Karpas-422 (cell line): ENCODE results near the gene LACC1. TPM values are rescaled to one million over a fixed set of nuclear protein-coding genes. Genes with fewer than 3 reads are reported as not detected.
A peak's percentile ranks its signal among the peaks of the same experiment; 100 is the strongest.

ENCODE experiments used
- DNase-seq: peaks from one replicate; pipeline ENCODE4 v3.0.0-alpha.2; 2015
- H2AFZ ChIP-seq: fragments of 200-600 bp; sonication (generic); 2 replicates; pipeline ENCODE4 v1.6.1; 2014; ENCODE audit warnings: antibody characterized with exemption, low read length, mixed read lengths
- H3K27ac ChIP-seq: fragments of 200-600 bp; sonication (generic); 2 replicates; pipeline ENCODE4 v1.5.1; 2014; ENCODE audit warnings: mild to moderate bottlenecking, low read length, moderate library complexity
- H3K27me3 ChIP-seq: fragments of 200-600 bp; sonication (generic); 2 replicates; pipeline ENCODE4 v1.6.1; 2014; ENCODE audit warnings: low read length, mixed read lengths
- H3K36me3 ChIP-seq: fragments of 200-600 bp; sonication (generic); 2 replicates; pipeline ENCODE4 v1.6.1; 2014; ENCODE audit warnings: low read length, mixed read lengths; ENCODE audit not compliant: insufficient read depth
- H3K4me1 ChIP-seq: fragments of 200-600 bp; sonication (generic); 2 replicates; pipeline ENCODE4 v1.6.1; 2014; ENCODE audit warnings: mild to moderate bottlenecking, low read length, mixed read lengths
- H3K4me2 ChIP-seq: fragments of 200-600 bp; sonication (generic); 2 replicates; pipeline ENCODE4 v1.6.1; 2014; ENCODE audit warnings: low read length, low read depth, mild to moderate bottlenecking; ENCODE audit not compliant: poor library complexity, severe bottlenecking
- H3K4me3 ChIP-seq: fragments of 200-600 bp; sonication (generic); 2 replicates; pipeline ENCODE4 v1.5.1; 2014; ENCODE audit warnings: mild to moderate bottlenecking, antibody characterized with exemption, low read length, mixed read lengths
- H3K79me2 ChIP-seq: fragments of 200-600 bp; sonication (generic); 2 replicates; pipeline ENCODE4 v1.6.1; 2014; ENCODE audit warnings: mild to moderate bottlenecking, low read length, mixed read lengths
- H3K9ac ChIP-seq: fragments of 200-600 bp; sonication (generic); 2 replicates; pipeline ENCODE4 v1.6.0; 2014; ENCODE audit warnings: low read length
- H3K9me2 ChIP-seq: fragments of 200-600 bp; sonication (generic), shearing (Covaris generic); replicated peaks from 2 replicates; pipeline ENCODE4 v1.6.0; 2014; ENCODE audit warnings: mild to moderate bottlenecking, low read length, moderate library complexity; ENCODE audit not compliant: insufficient read depth
- H3K9me3 ChIP-seq: fragments of 300-700, 200-600 bp; sonication (generic); 2 replicates; pipeline ENCODE4 v1.6.1; 2014; ENCODE audit warnings: low read length, mixed read lengths
- H4K20me1 ChIP-seq: fragments of 200-600 bp; sonication (generic); 2 replicates; pipeline ENCODE4 v1.6.1; 2014; ENCODE audit warnings: mild to moderate bottlenecking, antibody characterized with exemption, low read length, low read depth; ENCODE audit not compliant: insufficient read depth
- total RNA-seq: library from RNA; depleted of rRNA; stranded (reverse); fragments of >200 nt; shearing (Covaris generic); gene quantifications from 2 replicates; pipeline ENCODE4 v1.2.3, GENCODE V29; 2014; ENCODE audit warnings: low replicate concordance; rRNA removed

The LACC1 gene
- 0.34 and 0.69 TPM in 2 replicates for total RNA-seq

DNA sequence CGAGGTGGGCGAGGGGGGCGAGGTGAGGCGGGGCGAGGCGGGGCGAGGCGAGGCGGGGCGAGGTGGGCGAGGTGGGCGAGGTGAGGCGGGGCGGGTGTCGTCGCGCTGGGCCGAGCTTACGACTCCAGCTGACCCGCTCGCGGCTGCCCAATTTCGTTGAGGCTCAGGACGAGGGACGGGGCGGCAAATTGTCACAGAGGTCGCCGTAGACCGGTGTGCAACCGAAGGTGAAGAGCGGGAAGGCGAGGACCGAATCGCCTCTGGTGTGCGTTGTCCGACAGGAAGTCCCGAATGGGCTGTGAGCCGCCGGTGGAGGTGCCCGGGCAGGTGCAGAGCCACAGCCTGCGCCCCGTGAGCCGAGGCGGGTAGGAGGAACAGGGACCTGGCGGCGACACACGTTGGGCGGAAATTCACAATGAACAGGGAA, at the start of gene LACC1:
Gene LACC1 (plus strand): TSS at position 150 of the 427 bp plus-strand sequence. CDS start 1,082 bp downstream, outside the sequence.
- DNase-seq: peak; percentile 58
- Histone ChIP-seq H3K79me2 (no peaks in the 10 kb centered on the region), H3K9me3 (no peaks in the 10 kb centered on the region), H3K4me2 (peak within 1 kb of the TSS; percentile 92), H3K9ac (peak within 1 kb of the TSS; percentile 76), H3K4me1 (peaks cover 42% of the 10 kb centered on the region), H3K4me3 (peak within 1 kb of the TSS; percentile 76), H4K20me1 (no peaks in the 10 kb centered on the region), H3K27me3 (no peaks in the 10 kb centered on the region; the same call in 1 of the 2 replicates), H3K9me2 (no peaks in the 10 kb centered on the region), H3K36me3 (no peaks in the 10 kb centered on the region), H2AFZ (peak within 1 kb of the TSS; percentile 87), H3K27ac (no peak within 1 kb of the TSS)

DNA sequence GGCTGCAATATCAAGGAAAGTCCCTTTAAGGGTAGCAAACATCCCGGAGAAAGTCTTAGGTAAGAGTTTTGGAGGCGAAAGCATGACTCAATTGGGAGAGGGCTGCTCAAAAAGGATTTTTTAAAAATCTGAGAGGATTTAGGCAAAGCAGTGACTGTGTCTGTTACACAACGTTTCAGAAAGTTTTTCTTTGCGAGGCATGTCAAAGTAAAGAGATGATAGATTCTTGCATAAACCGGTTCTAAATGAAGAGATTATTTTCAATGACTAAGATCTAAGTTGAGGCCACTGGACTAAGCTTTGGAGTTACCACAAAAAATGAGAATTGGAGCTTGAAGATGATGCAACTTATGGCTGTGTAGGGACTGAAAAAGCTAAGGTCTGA, 49.2 kb upstream of the LACC1 start:
- no peaks in the 10 kb centered on the region for H3K4me1 ChIP-seq
- no peaks in the 10 kb centered on the region for H3K9me3 ChIP-seq
- H3K4me2 ChIP-seq: no peak overlapping the region
- no peaks in the 10 kb centered on the region for H4K20me1 ChIP-seq
- H3K79me2 ChIP-seq: no peaks in the 10 kb centered on the region
- H3K9me2 ChIP-seq: no peaks in the 10 kb centered on the region
- H3K4me3 ChIP-seq: no peak overlapping the region
- no peak overlapping the region for H2AFZ ChIP-seq
- H3K9ac ChIP-seq: no peak overlapping the region
- H3K27me3 ChIP-seq: no peaks in the 10 kb centered on the region
- H3K36me3 ChIP-seq: no peaks in the 10 kb centered on the region
- no peak overlapping the region for H3K27ac ChIP-seq
- DNase-seq: no peak

DNA sequence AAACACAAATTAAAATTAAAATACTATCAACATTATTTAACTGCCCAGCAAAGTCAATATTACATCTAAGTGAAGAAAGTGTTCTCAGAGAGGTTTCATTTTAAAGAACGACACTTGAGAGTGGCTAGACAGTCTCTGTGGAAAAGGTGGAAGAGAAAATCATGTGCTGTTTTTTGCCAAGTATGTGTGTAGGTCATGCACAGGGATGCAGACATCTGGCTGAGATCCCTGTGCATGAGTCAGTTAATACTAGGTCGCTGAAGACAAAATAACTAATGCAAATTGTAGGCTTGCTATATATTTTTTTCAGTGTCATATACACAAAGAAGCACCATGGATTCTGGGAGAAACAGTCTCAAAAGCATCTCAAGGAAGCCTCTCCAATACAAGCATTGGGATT, 48.6 kb upstream of the LACC1 start:
- Histone ChIP-seq H3K4me3 (no peak overlapping the region), H3K4me1 (no peaks in the 10 kb centered on the region), H3K36me3 (no peaks in the 10 kb centered on the region), H3K79me2 (no peaks in the 10 kb centered on the region), H2AFZ (no peak overlapping the region), H3K27ac (no peak overlapping the region), H3K9ac (no peak overlapping the region), H3K27me3 (no peaks in the 10 kb centered on the region), H4K20me1 (no peaks in the 10 kb centered on the region), H3K4me2 (no peak overlapping the region), H3K9me2 (no peaks in the 10 kb centered on the region), H3K9me3 (no peaks in the 10 kb centered on the region)
- no peak for DNase-seq

DNA sequence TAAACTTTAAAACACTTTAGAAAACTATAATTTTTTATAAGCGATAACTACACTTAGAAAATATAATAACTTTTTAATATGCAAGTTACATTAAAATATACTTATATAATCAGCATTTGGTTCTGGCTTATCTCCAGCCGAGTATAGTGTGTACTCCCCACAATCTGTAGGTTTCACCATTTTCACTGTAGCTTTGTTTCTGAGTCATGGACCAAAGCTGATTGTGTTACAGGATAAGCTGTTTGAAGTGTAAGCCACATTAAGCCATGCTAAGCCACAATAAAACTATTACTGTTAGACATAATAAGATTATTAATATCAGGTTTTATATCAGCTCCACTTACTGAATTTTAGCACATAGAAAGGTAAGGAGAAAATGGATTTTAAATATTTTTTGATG, 44.0 kb upstream of the LACC1 start:
- no peak overlapping the region for H3K27ac ChIP-seq
- no peaks in the 10 kb centered on the region for H3K27me3 ChIP-seq
- DNase-seq: no peak
- H3K4me3 ChIP-seq: no peak overlapping the region
- H4K20me1 ChIP-seq: no peaks in the 10 kb centered on the region
- H3K4me2 ChIP-seq: no peak overlapping the region
- H3K79me2 ChIP-seq: no peaks in the 10 kb centered on the region
- no peak overlapping the region for H3K9ac ChIP-seq
- H2AFZ ChIP-seq: no peak overlapping the region
- H3K9me2 ChIP-seq: no peaks in the 10 kb centered on the region
- no peaks in the 10 kb centered on the region for H3K9me3 ChIP-seq
- no peaks in the 10 kb centered on the region for H3K36me3 ChIP-seq
- H3K4me1 ChIP-seq: no peaks in the 10 kb centered on the region

DNA sequence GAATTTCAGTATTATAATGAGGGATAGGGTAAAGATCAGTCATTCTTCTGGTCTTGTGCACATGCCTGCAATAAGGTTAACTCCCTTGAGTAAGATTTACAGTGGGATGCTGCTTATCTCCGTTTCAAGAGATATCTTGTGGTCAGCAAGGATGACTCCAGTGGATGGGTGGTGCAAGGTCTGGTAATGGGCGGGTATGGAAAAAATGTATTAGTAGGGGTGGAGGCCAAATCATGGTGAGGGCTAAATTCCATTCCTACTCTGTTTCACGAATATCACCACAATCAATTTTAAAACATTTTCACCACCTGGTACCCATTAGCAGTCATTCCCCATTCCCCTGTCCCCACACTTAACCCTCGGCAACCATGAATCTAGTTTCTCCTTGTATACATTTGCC, 40.8 kb upstream of the LACC1 start:
- H3K27ac ChIP-seq: no peak overlapping the region
- no peaks in the 10 kb centered on the region for H4K20me1 ChIP-seq
- H3K4me2 ChIP-seq: no peak overlapping the region
- H3K4me1 ChIP-seq: no peaks in the 10 kb centered on the region
- no peak overlapping the region for H3K9ac ChIP-seq
- H3K79me2 ChIP-seq: no peaks in the 10 kb centered on the region
- no peaks in the 10 kb centered on the region for H3K9me3 ChIP-seq
- H3K36me3 ChIP-seq: no peaks in the 10 kb centered on the region
- H3K4me3 ChIP-seq: no peak overlapping the region
- no peaks in the 10 kb centered on the region for H3K27me3 ChIP-seq
- H3K9me2 ChIP-seq: no peaks in the 10 kb centered on the region
- no peak for DNase-seq
- H2AFZ ChIP-seq: no peak overlapping the region

DNA sequence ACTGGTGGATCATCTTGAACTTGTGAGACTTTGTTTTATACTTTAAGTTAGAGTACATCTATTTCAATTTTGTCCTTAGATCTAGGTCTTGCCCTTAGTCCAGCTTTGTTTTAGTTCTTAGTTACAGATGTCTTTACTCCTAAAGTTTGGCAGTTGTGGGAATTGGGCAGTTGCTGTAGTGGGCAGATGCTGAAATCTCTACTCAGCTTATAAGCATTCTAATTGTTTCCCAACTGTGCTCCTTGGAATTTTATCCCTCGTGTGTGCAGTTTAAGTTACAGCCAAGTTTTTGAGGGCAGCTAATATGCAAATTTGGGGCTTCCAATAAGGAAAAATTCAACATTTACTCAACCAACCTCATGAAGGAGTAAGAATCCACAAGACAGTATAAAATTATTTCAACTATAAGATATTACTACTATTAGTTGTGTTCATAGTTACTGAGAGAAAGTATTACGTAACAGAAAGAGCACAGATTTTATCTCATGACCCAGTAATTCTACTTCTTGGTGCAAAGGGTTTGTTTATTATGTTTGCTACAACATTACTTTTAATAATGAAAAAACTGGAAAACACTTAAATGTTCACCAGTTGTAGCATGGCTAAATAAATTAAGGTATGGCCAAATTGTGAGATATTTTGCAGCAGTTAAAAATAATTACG, 33.1 kb upstream of the LACC1 start:
- Histone ChIP-seq H4K20me1 (no peaks in the 10 kb centered on the region), H3K4me2 (no peak overlapping the region), H3K9ac (no peak overlapping the region), H3K79me2 (no peaks in the 10 kb centered on the region), H3K4me3 (no peak overlapping the region), H3K9me3 (peaks cover 2% of the 10 kb centered on the region; the same call in 1 of the 2 replicates), H3K4me1 (no peaks in the 10 kb centered on the region), H3K9me2 (no peaks in the 10 kb centered on the region), H3K36me3 (no peaks in the 10 kb centered on the region), H2AFZ (no peak overlapping the region), H3K27me3 (0 out of 2 replicates have a peak, but pooled peaks cover 3% of the 10 kb centered on the region), H3K27ac (no peak overlapping the region)
- DNase-seq: no peak

DNA sequence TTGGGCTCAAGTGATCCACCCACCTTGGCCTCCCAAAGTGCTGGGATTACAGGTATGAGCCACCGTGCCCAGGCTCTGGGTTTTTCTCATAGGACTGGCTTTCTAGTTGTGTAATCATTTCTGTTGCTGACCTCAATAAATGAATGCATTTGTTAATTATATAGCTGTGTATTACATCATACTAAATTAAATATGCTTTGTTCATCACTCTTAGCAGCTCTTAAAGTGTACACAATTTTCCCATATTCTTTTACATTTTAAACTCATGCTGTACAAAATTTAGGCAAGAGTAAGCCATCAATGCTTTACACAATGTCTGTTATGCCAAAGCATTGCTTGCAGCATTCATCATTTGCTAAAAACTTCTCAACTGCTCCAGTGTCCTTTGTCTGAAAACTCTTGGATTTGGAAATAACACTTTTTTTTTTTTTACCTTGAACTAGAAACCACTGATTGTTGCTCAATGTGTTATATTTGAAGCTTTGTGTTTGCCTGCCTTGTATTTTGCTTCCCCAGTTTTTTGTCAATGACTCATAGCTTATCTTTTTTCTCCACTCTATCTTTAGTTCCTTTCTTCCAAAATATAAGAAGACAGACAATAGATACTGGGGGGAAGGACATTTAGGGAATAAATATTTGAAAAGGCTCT, 31.6 kb upstream of the LACC1 start:
- Histone ChIP-seq H2AFZ (no peak overlapping the region), H3K27me3 (0 out of 2 replicates have a peak, but pooled peaks cover 3% of the 10 kb centered on the region), H3K4me3 (no peak overlapping the region), H3K27ac (no peak overlapping the region), H3K9ac (no peak overlapping the region), H3K4me1 (no peaks in the 10 kb centered on the region), H4K20me1 (no peaks in the 10 kb centered on the region), H3K9me2 (no peaks in the 10 kb centered on the region), H3K36me3 (no peaks in the 10 kb centered on the region), H3K79me2 (no peaks in the 10 kb centered on the region), H3K9me3 (peaks cover 3% of the 10 kb centered on the region; the same call in 1 of the 2 replicates), H3K4me2 (no peak overlapping the region)
- DNase-seq: no peak

DNA sequence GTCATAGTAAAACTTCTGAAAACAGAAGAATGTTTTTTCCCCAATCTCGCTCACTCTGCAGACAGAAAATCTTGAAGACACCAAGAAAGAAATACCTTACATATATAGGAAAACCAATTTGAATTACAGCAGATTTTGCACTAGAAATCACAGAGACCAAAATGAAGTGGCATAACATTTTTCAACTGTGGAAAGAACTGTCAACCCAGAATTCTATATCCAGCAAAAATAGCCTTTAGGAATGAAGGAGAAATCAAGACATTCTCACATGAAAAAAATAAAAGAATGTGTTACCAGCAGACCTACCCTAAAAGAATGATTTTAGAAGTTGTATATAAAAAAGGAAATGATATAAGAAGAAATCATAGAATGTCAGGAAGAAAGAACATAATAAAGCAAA, 28.8 kb upstream of the LACC1 start:
- Histone ChIP-seq H3K79me2 (no peaks in the 10 kb centered on the region), H4K20me1 (no peaks in the 10 kb centered on the region), H3K9me3 (peaks cover 3% of the 10 kb centered on the region; the same call in 1 of the 2 replicates), H2AFZ (no peak overlapping the region), H3K4me1 (no peaks in the 10 kb centered on the region), H3K27ac (no peak overlapping the region), H3K4me3 (no peak overlapping the region), H3K36me3 (no peaks in the 10 kb centered on the region), H3K9me2 (no peaks in the 10 kb centered on the region), H3K9ac (no peak overlapping the region), H3K27me3 (0 out of 2 replicates have a peak, but pooled peaks cover 3% of the 10 kb centered on the region), H3K4me2 (no peak overlapping the region)
- DNase-seq: no peak
